Measurements from ENCODE around the gene PGAP6. TPM values are rescaled to one million over a fixed set of nuclear protein-coding genes. Genes with fewer than 3 reads are reported as not detected.

The PGAP6 gene
- total and polyA plus RNA-seq, 5 donors from 2014 or later, result 7.8 to 71.4 (median 42.5) TPM

DNA sequence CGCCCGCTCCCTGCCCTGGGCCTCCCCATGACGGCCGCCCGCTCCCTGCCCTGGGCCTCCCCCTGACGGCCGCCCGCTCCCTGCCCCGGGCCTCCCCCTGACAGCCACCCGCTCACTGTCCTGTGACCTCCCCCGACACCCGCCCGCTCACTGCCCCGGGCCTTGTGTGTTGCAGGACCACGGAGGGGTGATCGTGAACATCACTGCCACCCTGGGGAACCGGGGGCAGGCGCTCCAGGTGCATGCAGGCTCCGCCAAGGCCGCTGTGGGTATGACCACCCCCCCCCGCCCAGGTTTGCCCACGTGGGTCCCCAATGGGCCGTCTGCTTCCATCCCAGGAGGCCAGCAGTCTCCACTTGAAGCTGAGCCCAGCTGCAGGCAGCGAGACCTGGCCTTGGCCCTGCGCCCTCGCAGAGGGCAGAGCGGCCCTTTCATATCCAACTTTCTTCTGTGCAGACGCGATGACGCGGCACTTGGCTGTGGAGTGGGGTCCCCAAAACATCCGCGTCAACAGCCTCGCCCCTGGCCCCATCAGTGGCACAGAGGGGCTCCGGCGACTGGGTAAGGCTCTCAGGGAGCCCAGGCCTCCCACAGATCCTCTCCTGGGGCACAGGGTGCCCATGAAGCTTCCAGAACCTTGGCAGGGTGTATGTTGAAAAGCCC is 28.9 kb upstream of the PGAP6 start:
- no peaks in the 10 kb centered on the region for H3K9me3 Mint-ChIP-seq
- no peak overlapping the region for H3K4me3 Mint-ChIP-seq
- ATAC-seq (ENCODE audit: low read depth in 2 of 2) (no peak), DNase-seq (no peak)
- Histone ChIP-seq H3K9me3 (ENCODE audit: control insufficient read depth in 2 of 2, low read length in 2 of 2) (no peaks in the 10 kb centered on the region), H3K4me3 (ENCODE audit: low read depth, low read length) (no peak overlapping the region), H3K27ac (ENCODE audit: insufficient read depth, low read length, poor library complexity, severe bottlenecking) (no peak overlapping the region), H3K27me3 (ENCODE audit: control insufficient read depth, insufficient read depth, low read length) (no peaks in the 10 kb centered on the region), H3K36me3 (ENCODE audit: control insufficient read depth, insufficient read depth, low read length) (no peaks in the 10 kb centered on the region), H3K4me1 (ENCODE audit: control insufficient read depth, insufficient read depth, low read length, poor library complexity, severe bottlenecking) (no peaks in the 10 kb centered on the region)
- no peak overlapping the region for H3K27ac Mint-ChIP-seq
- H3K27me3 Mint-ChIP-seq, result no peaks in the 10 kb centered on the region
- no peaks in the 10 kb centered on the region for H3K4me1 Mint-ChIP-seq
- no peaks in the 10 kb centered on the region for H3K36me3 Mint-ChIP-seq

DNA sequence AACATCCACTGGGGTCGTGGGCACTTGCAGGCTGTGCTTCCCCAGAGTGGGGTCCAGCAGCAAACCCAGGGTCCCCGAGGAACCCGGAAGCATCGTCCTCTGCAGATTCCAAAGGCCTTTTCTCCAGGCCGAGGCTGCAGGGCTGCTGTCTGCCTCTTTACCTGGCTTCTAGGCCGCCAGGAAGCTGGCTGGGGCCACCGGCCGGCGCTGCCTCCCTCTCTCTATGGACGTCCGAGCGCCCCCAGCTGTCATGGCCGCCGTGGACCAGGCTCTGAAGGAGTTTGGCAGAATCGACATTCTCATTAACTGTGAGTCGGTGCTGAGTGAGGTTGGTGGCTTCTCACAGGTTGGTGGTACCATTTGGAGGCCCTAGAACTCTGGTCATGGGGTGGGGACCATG is 25.5 kb upstream of the PGAP6 start:
- no peak for ATAC-seq (ENCODE audit: low read depth in 2 of 2)

GRCh38 chr16:405548-406506 is 24.0 kb upstream of the PGAP6 start:
- no peaks in the 10 kb centered on the region for H3K36me3 Mint-ChIP-seq
- no peak overlapping the region for H3K4me3 ChIP-seq (ENCODE audit: low read depth, low read length)
- H3K27ac Mint-ChIP-seq, result no peak overlapping the region
- no peaks in the 10 kb centered on the region for H3K36me3 ChIP-seq (ENCODE audit: control insufficient read depth, insufficient read depth, low read length)
- no peak overlapping the region for H3K27ac ChIP-seq (ENCODE audit: insufficient read depth, low read length, poor library complexity, severe bottlenecking)
- no peaks in the 10 kb centered on the region for H3K27me3 Mint-ChIP-seq
- DNase-seq, result no peak
- no peak for ATAC-seq (ENCODE audit: low read depth in 2 of 2)
- H3K9me3 Mint-ChIP-seq, result no peaks in the 10 kb centered on the region
- H3K9me3 ChIP-seq (ENCODE audit: control insufficient read depth in 2 of 2, low read length in 2 of 2), result no peaks in the 10 kb centered on the region
- H3K4me1 Mint-ChIP-seq, result peaks cover 0 to 3% (median under 1%) of the 10 kb centered on the region in 4 donors
- H3K27me3 ChIP-seq (ENCODE audit: control insufficient read depth, insufficient read depth, low read length), result no peaks in the 10 kb centered on the region
- peaks cover 5% of the 10 kb centered on the region for H3K4me1 ChIP-seq (ENCODE audit: control insufficient read depth, insufficient read depth, low read length, poor library complexity, severe bottlenecking)
- peak overlapping the region in 1 of 4 donors; percentile 54 for H3K4me3 Mint-ChIP-seq

More for the DNA sequence above, 25.5 kb upstream of the PGAP6 start:
- H3K27me3 ChIP-seq (ENCODE audit: control insufficient read depth, insufficient read depth, low read length), result no peaks in the 10 kb centered on the region
- Mint-ChIP-seq H3K36me3 (no peaks in the 10 kb centered on the region), H3K27me3 (no peaks in the 10 kb centered on the region), H3K4me3 (no peak overlapping the region), H3K9me3 (no peaks in the 10 kb centered on the region), H3K27ac (no peak overlapping the region), H3K4me1 (no peaks in the 10 kb centered on the region)
- H3K4me1 ChIP-seq (ENCODE audit: control insufficient read depth, insufficient read depth, low read length, poor library complexity, severe bottlenecking), result no peaks in the 10 kb centered on the region
- H3K27ac ChIP-seq (ENCODE audit: insufficient read depth, low read length, poor library complexity, severe bottlenecking), result no peak overlapping the region
- H3K36me3 ChIP-seq (ENCODE audit: control insufficient read depth, insufficient read depth, low read length), result no peaks in the 10 kb centered on the region
- no peak overlapping the region for H3K4me3 ChIP-seq (ENCODE audit: low read depth, low read length)
- no peak for DNase-seq
- no peaks in the 10 kb centered on the region for H3K9me3 ChIP-seq (ENCODE audit: control insufficient read depth in 2 of 2, low read length in 2 of 2)

DNA sequence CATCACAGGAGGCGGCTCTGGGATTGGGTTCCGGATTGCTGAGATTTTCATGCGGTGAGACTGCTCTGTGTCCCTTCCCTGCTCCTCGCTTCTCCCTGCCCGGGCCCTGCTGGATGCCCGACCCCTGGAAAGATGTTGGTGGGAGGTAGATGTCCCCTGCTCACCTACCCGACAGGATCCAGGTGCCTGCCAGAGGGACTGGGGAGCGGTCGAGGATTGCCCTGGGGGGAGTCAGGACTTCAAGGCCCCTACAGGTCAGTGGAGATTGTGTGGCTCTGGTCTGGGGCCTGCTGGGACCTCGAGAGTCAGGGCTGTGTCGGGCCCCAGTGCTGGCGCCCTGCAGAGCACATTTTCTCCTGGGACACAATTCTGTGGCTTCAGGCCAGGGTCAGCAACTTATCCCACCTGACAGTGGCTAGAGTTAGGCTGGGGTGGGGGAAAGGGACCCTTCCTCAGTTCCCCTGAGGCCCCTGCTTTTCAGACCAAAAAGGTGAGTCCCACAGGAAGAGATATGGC is 23.3 kb upstream of the PGAP6 start:
- no peak overlapping the region for H3K27ac ChIP-seq (ENCODE audit: insufficient read depth, low read length, poor library complexity, severe bottlenecking)
- no peak for DNase-seq
- peaks cover 11% of the 10 kb centered on the region for H3K4me1 ChIP-seq (ENCODE audit: control insufficient read depth, insufficient read depth, low read length, poor library complexity, severe bottlenecking)
- H3K27ac Mint-ChIP-seq, result no peak overlapping the region
- no peak for ATAC-seq (ENCODE audit: low read depth in 2 of 2)
- H3K9me3 ChIP-seq (ENCODE audit: control insufficient read depth in 2 of 2, low read length in 2 of 2), result no peaks in the 10 kb centered on the region
- H3K36me3 Mint-ChIP-seq, result no peaks in the 10 kb centered on the region
- no peaks in the 10 kb centered on the region for H3K27me3 ChIP-seq (ENCODE audit: control insufficient read depth, insufficient read depth, low read length)
- H3K4me3 Mint-ChIP-seq, result peak overlapping the region in 1 of 4 donors; percentile 54
- H3K4me3 ChIP-seq (ENCODE audit: low read depth, low read length), result no peak overlapping the region
- H3K27me3 Mint-ChIP-seq, result no peaks in the 10 kb centered on the region
- peaks cover 0 to 10% (median 4%) of the 10 kb centered on the region in 4 donors for H3K4me1 Mint-ChIP-seq
- no peaks in the 10 kb centered on the region for H3K9me3 Mint-ChIP-seq
- no peaks in the 10 kb centered on the region for H3K36me3 ChIP-seq (ENCODE audit: control insufficient read depth, insufficient read depth, low read length)

GRCh38 chr16:401468-402348 is 19.9 kb upstream of the PGAP6 start, which contains the start of gene DECR2:
Gene DECR2, plus strand, starts transcription at chr16:401885. Its CDS starts 79 bp downstream, at chr16:401964.
- ATAC-seq (ENCODE audit: low read depth in 2 of 2) (peak; percentile 82 to 85), DNase-seq (peak; percentile 92 to 97 (median 94))
- Mint-ChIP-seq H3K4me3 (peak within 1 kb of the TSS; percentile 90 to 95 (median 92)), H3K27ac (peak within 1 kb of the TSS; percentile 82 to 90 (median 82)), H3K9me3 (peaks cover 0 to under 1% (median 0%) of the 10 kb centered on the region in 7 donors), H3K4me1 (peaks cover under 1 to 24% (median 5%) of the 10 kb centered on the region in 4 donors), H3K36me3 (no peaks in the 10 kb centered on the region), H3K27me3 (no peaks in the 10 kb centered on the region)
- H3K4me3 ChIP-seq (ENCODE audit: low read depth, low read length), result peak within 1 kb of the TSS; percentile 19
- H3K9me3 ChIP-seq (ENCODE audit: control insufficient read depth in 2 of 2, low read length in 2 of 2), result no peaks in the 10 kb centered on the region
- peaks cover 13% of the 10 kb centered on the region for H3K4me1 ChIP-seq (ENCODE audit: control insufficient read depth, insufficient read depth, low read length, poor library complexity, severe bottlenecking)
- no peaks in the 10 kb centered on the region for H3K36me3 ChIP-seq (ENCODE audit: control insufficient read depth, insufficient read depth, low read length)
- peak within 1 kb of the TSS; percentile 79 for H3K27ac ChIP-seq (ENCODE audit: insufficient read depth, low read length, poor library complexity, severe bottlenecking)
- no peaks in the 10 kb centered on the region for H3K27me3 ChIP-seq (ENCODE audit: control insufficient read depth, insufficient read depth, low read length)

- Mint-ChIP-seq H3K27ac (peak overlapping the region in 2 of 3 donors; percentile 82 to 90), H3K9me3 (peaks cover 0 to 6% (median 0%) of the 10 kb centered on the region in 7 donors), H3K27me3 (peaks cover 12% of the 10 kb centered on the region), H3K36me3 (no peaks in the 10 kb centered on the region), H3K4me1 (peaks cover 4 to 32% (median 13%) of the 10 kb centered on the region in 4 donors), H3K4me3 (peak overlapping the region; percentile 90 to 95 (median 92))
- Histone ChIP-seq H3K4me1 (ENCODE audit: control insufficient read depth, insufficient read depth, low read length, poor library complexity, severe bottlenecking) (peaks cover 16% of the 10 kb centered on the region), H3K9me3 (ENCODE audit: control insufficient read depth in 2 of 2, low read length in 2 of 2) (no peaks in the 10 kb centered on the region), H3K36me3 (ENCODE audit: control insufficient read depth, insufficient read depth, low read length) (no peaks in the 10 kb centered on the region), H3K27me3 (ENCODE audit: control insufficient read depth, insufficient read depth, low read length) (no peaks in the 10 kb centered on the region), H3K4me3 (ENCODE audit: low read depth, low read length) (peak overlapping the region; percentile 10), H3K27ac (ENCODE audit: insufficient read depth, low read length, poor library complexity, severe bottlenecking) (no peak overlapping the region)
- no peak for ATAC-seq (ENCODE audit: low read depth in 2 of 2)
- DNase-seq, result no peak
Measured at GRCh38 chr16:400061-400591, 18.3 kb upstream of the PGAP6 start.

Data from CD4-positive, CD25-positive, alpha-beta regulatory T cell (primary cell).